Loucy (cell line): ENCODE results near the gene RBM33.

Experiments used
- CTCF ChIP-seq: fragments of 200-600 bp; sonication (generic); conservative IDR thresholded peaks from 2 replicates; pipeline ENCODE4 v1.5.1; 2014; ENCODE audit warnings: mild to moderate bottlenecking, antibody characterized with exemption, low read length
- EZH2phosphoT487 ChIP-seq: fragments of 200-600 bp; IDR thresholded peaks from 2 replicates; pipeline ENCODE4 v1.6.1; 2018; ENCODE audit warnings: antibody characterized with exemption, mild to moderate bottlenecking, moderate library complexity, borderline replicate concordance

- TF ChIP-seq CTCF (no peak), EZH2phosphoT487 (no peak)
These were observed 113.9 kb downstream of the RBM33 start for GRCh38 chr7:155758348-155758747.
